SU-DHL-6 (cell line): ENCODE measurements around the gene CDK14.

ENCODE experiments used
- H2AFZ ChIP-seq: fragments of 200-600 bp; sonication (generic); 2 replicates; pipeline ENCODE4 v1.6.1; 2014; ENCODE audit warnings: low read depth, mild to moderate bottlenecking, moderate library complexity, mixed read lengths, antibody characterized with exemption, low read length; ENCODE audit not compliant: severe bottlenecking
- H3F3A ChIP-seq: fragments of 200-600 bp; shearing (Covaris generic); 2 replicates; pipeline ENCODE4 v1.6.0; 2016; ENCODE audit warnings: antibody characterized with exemption, mild to moderate bottlenecking; ENCODE audit not compliant: insufficient read depth
- H3K27ac ChIP-seq: fragments of 200-600 bp; sonication (generic); 2 replicates; pipeline ENCODE4 v1.5.1; 2016; ENCODE audit warnings: low read depth, mild to moderate bottlenecking, low read length, moderate library complexity, mixed read lengths
- H3K27me3 ChIP-seq: fragments of 200-600 bp; sonication (generic), shearing (Covaris generic); 2 replicates; pipeline ENCODE4 v1.6.0; 2014; ENCODE audit warnings: mild to moderate bottlenecking, low read length
- H3K36me3 ChIP-seq: fragments of 200-600 bp; sonication (generic); 2 replicates; pipeline ENCODE4 v1.6.1; 2014; ENCODE audit warnings: mild to moderate bottlenecking, low read length, mixed read lengths
- H3K4me2 ChIP-seq: fragments of 300-600, 200-600 bp; shearing (Covaris generic), sonication (generic); 2 replicates; pipeline ENCODE4 v1.6.0; 2014; ENCODE audit warnings: low read length, low read depth, mild to moderate bottlenecking; ENCODE audit not compliant: poor library complexity, severe bottlenecking
- H3K4me3 ChIP-seq: fragments of 200-600 bp; sonication (generic); 2 replicates; pipeline ENCODE4 v1.5.1; 2014; ENCODE audit warnings: antibody characterized with exemption, low read length, mild to moderate bottlenecking, mixed read lengths; ENCODE audit not compliant: insufficient read depth, poor library complexity, severe bottlenecking
- H3K79me2 ChIP-seq: fragments of 200-600 bp; sonication (generic); 2 replicates; pipeline ENCODE4 v1.6.1; 2014; ENCODE audit warnings: mild to moderate bottlenecking, low read length, moderate library complexity; ENCODE audit not compliant: insufficient read depth
- H3K9ac ChIP-seq: fragments of 200-600 bp; sonication (generic); 2 replicates; pipeline ENCODE4 v1.7.0; 2014; ENCODE audit warnings: mild to moderate bottlenecking, low read length
- H3K9me2 ChIP-seq: fragments of 200-600 bp; sonication (generic); replicated peaks from 2 replicates; pipeline ENCODE4 v1.6.1; 2014; ENCODE audit warnings: low read length; ENCODE audit not compliant: insufficient read depth
- H3K9me3 ChIP-seq: fragments of 200-600 bp; sonication (generic); 2 replicates; pipeline ENCODE4 v1.6.1; 2014; ENCODE audit warnings: low read length, mixed read lengths; ENCODE audit not compliant: insufficient read depth
- H4K20me1 ChIP-seq: fragments of 200-600 bp; sonication (generic); 2 replicates; pipeline ENCODE4 v1.6.1; 2014; ENCODE audit warnings: low read depth, mild to moderate bottlenecking, antibody characterized with exemption, low read length, moderate library complexity, mixed read lengths
- EZH2phosphoT487 ChIP-seq: fragments of 200-600 bp; sonication (generic), shearing (Covaris generic); conservative IDR thresholded peaks from 2 replicates; pipeline ENCODE4 v1.6.1; 2018; ENCODE audit warnings: mild to moderate bottlenecking, antibody characterized with exemption, low read length, moderate library complexity, mixed read lengths
- TF ChIP-seq, protein P1 (sequence below): fragments of 200-600 bp; sonication (generic); IDR thresholded peaks from one replicate; pipeline ENCODE4 v1.5.1; 2017; ENCODE audit warnings: antibody characterized with exemption, mild to moderate bottlenecking, low read length, moderate library complexity; ENCODE audit not compliant: insufficient read depth, poor library complexity, severe bottlenecking

CDK14 gene

DNA sequence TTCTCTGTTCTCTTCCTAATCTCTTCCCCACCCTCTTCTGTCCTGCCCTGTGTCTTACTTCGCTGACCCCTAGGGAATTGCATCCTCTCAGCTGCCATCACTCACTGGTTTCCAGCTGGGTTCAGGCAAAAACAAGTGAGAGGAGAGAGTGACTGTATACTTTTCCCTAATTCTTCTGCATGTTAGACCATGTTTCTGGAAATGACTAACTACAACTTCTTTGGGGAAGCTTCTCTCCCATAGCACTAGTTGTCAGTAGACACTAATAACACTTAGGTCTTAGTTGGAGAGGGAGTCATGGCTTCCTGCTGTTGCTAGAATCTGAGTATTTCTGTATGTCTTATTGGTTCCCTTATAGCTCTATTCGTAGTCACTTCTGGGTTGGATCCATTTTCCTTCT lies 369.1 kb downstream of the CDK14 start:
- TF ChIP-seq, protein P1, sequence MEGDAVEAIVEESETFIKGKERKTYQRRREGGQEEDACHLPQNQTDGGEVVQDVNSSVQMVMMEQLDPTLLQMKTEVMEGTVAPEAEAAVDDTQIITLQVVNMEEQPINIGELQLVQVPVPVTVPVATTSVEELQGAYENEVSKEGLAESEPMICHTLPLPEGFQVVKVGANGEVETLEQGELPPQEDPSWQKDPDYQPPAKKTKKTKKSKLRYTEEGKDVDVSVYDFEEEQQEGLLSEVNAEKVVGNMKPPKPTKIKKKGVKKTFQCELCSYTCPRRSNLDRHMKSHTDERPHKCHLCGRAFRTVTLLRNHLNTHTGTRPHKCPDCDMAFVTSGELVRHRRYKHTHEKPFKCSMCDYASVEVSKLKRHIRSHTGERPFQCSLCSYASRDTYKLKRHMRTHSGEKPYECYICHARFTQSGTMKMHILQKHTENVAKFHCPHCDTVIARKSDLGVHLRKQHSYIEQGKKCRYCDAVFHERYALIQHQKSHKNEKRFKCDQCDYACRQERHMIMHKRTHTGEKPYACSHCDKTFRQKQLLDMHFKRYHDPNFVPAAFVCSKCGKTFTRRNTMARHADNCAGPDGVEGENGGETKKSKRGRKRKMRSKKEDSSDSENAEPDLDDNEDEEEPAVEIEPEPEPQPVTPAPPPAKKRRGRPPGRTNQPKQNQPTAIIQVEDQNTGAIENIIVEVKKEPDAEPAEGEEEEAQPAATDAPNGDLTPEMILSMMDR: no peak
- H3K9me3 ChIP-seq: no peaks in the 10 kb centered on the region

DNA sequence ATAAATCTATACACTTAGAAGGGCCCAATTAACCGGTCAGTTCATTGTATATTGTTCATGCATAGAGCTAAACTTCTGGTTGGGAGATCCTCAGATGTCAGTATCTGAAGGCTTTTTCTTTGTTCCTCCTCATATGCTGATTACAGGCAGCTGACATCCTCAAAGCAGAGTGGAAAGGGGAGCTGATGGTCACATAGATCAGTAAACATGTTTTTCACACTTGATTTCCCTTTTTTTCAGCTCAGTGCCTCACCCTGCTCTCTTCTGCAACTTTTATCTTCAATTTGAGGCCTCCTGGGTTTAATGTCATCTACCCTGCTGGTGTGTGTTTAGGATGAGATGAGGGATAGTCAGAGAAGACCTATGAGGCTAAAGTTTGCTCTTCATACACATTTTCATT lies 370.2 kb downstream of the CDK14 start:
- H3K4me2 ChIP-seq: no peak overlapping the region
- no peak overlapping the region for H3K27ac ChIP-seq
- no peak for TF ChIP-seq EZH2phosphoT487
- TF ChIP-seq, protein P1: no peak
- H3K9me3 ChIP-seq: no peaks in the 10 kb centered on the region
- no peaks in the 10 kb centered on the region for H3K27me3 ChIP-seq
- H2AFZ ChIP-seq: no peak overlapping the region
- H3K4me3 ChIP-seq: no peak overlapping the region
- H3K36me3 ChIP-seq: peaks cover 18% of the 10 kb centered on the region; the same call in 1 of the 2 replicates
- H3F3A ChIP-seq: 0 out of 2 replicates have a peak, but pooled peaks cover 9% of the 10 kb centered on the region
- H3K9me2 ChIP-seq: no peaks in the 10 kb centered on the region
- H3K9ac ChIP-seq: no peak overlapping the region
- H4K20me1 ChIP-seq: no peaks in the 10 kb centered on the region
- H3K79me2 ChIP-seq: no peaks in the 10 kb centered on the region

More for the DNA sequence above, 369.1 kb downstream of the CDK14 start:
- Histone ChIP-seq H3K27ac (no peak overlapping the region), H3K79me2 (no peaks in the 10 kb centered on the region), H3K27me3 (no peaks in the 10 kb centered on the region), H4K20me1 (0 out of 2 replicates have a peak, but pooled peaks cover 7% of the 10 kb centered on the region), H3K36me3 (peaks cover 29% of the 10 kb centered on the region; the same call in 1 of the 2 replicates), H3K4me2 (no peak overlapping the region), H2AFZ (no peak overlapping the region), H3K9me2 (no peaks in the 10 kb centered on the region), H3F3A (0 out of 2 replicates have a peak, but pooled peaks cover 9% of the 10 kb centered on the region), H3K9ac (no peak overlapping the region), H3K4me3 (no peak overlapping the region)

DNA sequence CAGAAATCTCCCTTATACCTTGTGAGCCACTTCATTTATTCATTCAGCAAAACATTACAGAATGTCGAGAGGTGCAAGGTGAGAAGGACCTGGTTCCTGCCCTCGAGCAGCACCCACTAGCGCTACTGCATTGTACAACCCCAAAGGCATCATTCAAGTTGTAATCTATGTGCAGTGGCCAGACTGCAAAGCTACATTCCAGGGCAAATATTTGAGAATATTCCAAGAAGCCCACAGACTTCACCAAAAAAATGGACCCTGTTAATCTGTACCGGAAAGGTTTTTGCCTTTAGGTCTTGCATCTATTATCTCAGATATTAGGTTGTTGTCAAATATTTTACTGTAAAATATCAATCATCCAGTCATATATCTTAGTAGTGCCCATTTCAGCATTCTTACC lies 372.8 kb downstream of the CDK14 start:
- H2AFZ ChIP-seq: no peak overlapping the region
- no peak overlapping the region for H3K9ac ChIP-seq
- no peaks in the 10 kb centered on the region for H4K20me1 ChIP-seq
- H3K36me3 ChIP-seq: peaks cover 35% of the 10 kb centered on the region
- H3K4me2 ChIP-seq: no peak overlapping the region
- no peaks in the 10 kb centered on the region for H3K79me2 ChIP-seq
- no peak for TF ChIP-seq EZH2phosphoT487
- TF ChIP-seq, protein P1: no peak
- no peak overlapping the region for H3K4me3 ChIP-seq
- H3K27me3 ChIP-seq: no peaks in the 10 kb centered on the region
- H3K9me3 ChIP-seq: peaks cover 7% of the 10 kb centered on the region; the same call in 1 of the 2 replicates
- H3F3A ChIP-seq: 0 out of 2 replicates have a peak, but pooled peaks cover 9% of the 10 kb centered on the region
- no peaks in the 10 kb centered on the region for H3K9me2 ChIP-seq
- H3K27ac ChIP-seq: no peak overlapping the region
